Measurements from ENCODE around the gene BCL6B.
A peak's percentile ranks its signal among the peaks of the same experiment; 100 is the strongest.
"Not testable (repeated sequence)": the region's sequence is repeated elsewhere in the genome, so short reads cannot be mapped to it uniquely, and the experiment has no call there.

Gene BCL6B

GRCh38 chr17:7029659-7030058 lies 6.8 kb downstream of the BCL6B start:
- peak; percentile 73 for DNase-seq

GRCh38 chr17:7034955-7035590 lies 12.2 kb downstream of the BCL6B start:
- DNase-seq = peak; percentile 52

GRCh38 chr17:7035591-7036368 lies 12.9 kb downstream of the BCL6B start, which contains the start of gene SLC16A13:
Gene SLC16A13 (plus strand): TSS chr17:7036015. CDS start chr17:7036383, 368 bp downstream.
- DNase-seq = peak; percentile 99

GRCh38 chr17:7038025-7038862 lies 15.4 kb downstream of the BCL6B start:
- DNase-seq = no peak

- no peak for DNase-seq
These were observed 17.0 kb downstream of the BCL6B start for GRCh38 chr17:7039832-7040231.

- DNase-seq = no peak
These were observed 19.0 kb downstream of the BCL6B start for GRCh38 chr17:7041607-7042500.

GRCh38 chr17:7042501-7043181 lies 19.8 kb downstream of the BCL6B start:
- DNase-seq = peak; percentile 69

- DNase-seq = no peak
These were observed 20.3 kb downstream of the BCL6B start for GRCh38 chr17:7043182-7043496.

GRCh38 chr17:7043497-7044198 lies 20.8 kb downstream of the BCL6B start, which contains the start of gene SLC16A11:
Gene SLC16A11 (minus strand): TSS chr17:7044092. CDS start chr17:7043513, 579 bp downstream.
- DNase-seq = peak; percentile 53

GRCh38 chr17:7045492-7046126 lies 22.8 kb downstream of the BCL6B start:
- DNase-seq = peak; percentile 49

GRCh38 chr17:7046127-7046724 lies 23.4 kb downstream of the BCL6B start:
- DNase-seq = peak; percentile 52

- DNase-seq = peak; percentile 81
These were observed 24.0 kb downstream of the BCL6B start for GRCh38 chr17:7046725-7047397.

GRCh38 chr17:7047566-7047965 lies 24.7 kb downstream of the BCL6B start:
- DNase-seq = no peak

- no peak for DNase-seq
These were observed 26.1 kb downstream of the BCL6B start for GRCh38 chr17:7048968-7049367.

GRCh38 chr17:7050583-7050982 lies 27.7 kb downstream of the BCL6B start:
- DNase-seq = not testable (repeated sequence)

GRCh38 chr17:7056386-7056785 lies 33.5 kb downstream of the BCL6B start:
- DNase-seq = no peak

GRCh38 chr17:7058831-7059447 lies 36.1 kb downstream of the BCL6B start:
- DNase-seq = no peak

GRCh38 chr17:7060165-7060891 lies 37.5 kb downstream of the BCL6B start:
- DNase-seq = peak; percentile 71

Measured in activated CD4-positive, alpha-beta T cell treated with anti-CD3 and anti-CD28 coated beads for 48 hours (primary cell).